GM21786 (cell line): Measurements from ENCODE around the gene PVR.
"Not testable (repeated sequence)": the region's sequence is repeated elsewhere in the genome, so short reads cannot be mapped to it uniquely, and the experiment has no call there.

Experiments used
- ATAC-seq: cut with Tn5 transposase; IDR thresholded peaks from one replicate; pipeline ENCODE4 v1.9.1; 2021; ENCODE audit not compliant: unreplicated experiment

The PVR gene, protein sequence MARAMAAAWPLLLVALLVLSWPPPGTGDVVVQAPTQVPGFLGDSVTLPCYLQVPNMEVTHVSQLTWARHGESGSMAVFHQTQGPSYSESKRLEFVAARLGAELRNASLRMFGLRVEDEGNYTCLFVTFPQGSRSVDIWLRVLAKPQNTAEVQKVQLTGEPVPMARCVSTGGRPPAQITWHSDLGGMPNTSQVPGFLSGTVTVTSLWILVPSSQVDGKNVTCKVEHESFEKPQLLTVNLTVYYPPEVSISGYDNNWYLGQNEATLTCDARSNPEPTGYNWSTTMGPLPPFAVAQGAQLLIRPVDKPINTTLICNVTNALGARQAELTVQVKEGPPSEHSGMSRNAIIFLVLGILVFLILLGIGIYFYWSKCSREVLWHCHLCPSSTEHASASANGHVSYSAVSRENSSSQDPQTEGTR

GRCh38 chr19:44643605-44644401, at the start of gene PVR:
Gene PVR, plus strand, starts transcription at chr19:44643910. Its CDS starts 187 bp downstream, at chr19:44644097.
- ATAC-seq: no peak

GRCh38 chr19:44596428-44597130, 47.1 kb upstream of the PVR start:
- ATAC-seq: no peak

GRCh38 chr19:44597131-44597491, 46.6 kb upstream of the PVR start:
- ATAC-seq: no peak

DNA sequence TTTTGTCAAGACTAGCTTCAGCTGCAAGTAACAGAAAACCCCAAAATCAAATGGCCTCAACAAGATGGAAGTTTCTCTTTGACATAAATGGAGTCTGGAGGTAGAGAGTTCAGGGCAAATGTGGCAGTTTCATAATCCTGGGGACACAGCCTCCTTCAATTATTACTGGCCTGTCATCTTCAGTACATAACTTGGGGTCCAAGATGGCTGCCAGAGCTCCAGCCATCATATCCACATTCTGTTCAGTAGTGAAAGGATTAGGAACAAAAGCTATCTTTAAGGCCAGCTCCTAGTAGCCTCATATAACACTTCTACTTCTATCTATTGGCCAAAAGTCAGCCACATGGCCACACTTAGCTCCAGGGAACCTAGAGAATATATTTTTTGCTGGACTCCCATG, 45.4 kb upstream of the PVR start:
- ATAC-seq: no peak

DNA sequence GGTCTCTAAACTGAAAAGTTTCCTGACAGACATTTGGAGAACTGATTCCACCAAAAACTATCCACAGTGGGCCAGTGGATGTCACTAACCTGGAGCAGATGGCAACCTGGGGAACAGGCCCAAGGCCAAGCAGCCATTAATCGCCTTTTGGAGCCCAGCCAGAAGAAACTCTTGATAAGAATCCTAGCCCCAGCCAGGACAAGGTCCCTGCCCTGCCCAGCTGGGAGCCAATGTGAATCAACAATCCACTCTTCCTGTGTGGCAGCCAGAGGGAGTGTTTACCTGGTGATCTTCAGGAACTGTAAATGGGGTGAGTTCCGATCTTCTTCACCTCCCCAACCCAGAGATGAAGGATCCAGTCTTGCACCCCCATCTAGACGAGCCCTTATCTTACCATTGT, 44.8 kb upstream of the PVR start:
- ATAC-seq: no peak

GRCh38 chr19:44600466-44600865, 43.2 kb upstream of the PVR start:
- ATAC-seq: no peak

GRCh38 chr19:44602081-44602480, 41.6 kb upstream of the PVR start:
- ATAC-seq: no peak

DNA sequence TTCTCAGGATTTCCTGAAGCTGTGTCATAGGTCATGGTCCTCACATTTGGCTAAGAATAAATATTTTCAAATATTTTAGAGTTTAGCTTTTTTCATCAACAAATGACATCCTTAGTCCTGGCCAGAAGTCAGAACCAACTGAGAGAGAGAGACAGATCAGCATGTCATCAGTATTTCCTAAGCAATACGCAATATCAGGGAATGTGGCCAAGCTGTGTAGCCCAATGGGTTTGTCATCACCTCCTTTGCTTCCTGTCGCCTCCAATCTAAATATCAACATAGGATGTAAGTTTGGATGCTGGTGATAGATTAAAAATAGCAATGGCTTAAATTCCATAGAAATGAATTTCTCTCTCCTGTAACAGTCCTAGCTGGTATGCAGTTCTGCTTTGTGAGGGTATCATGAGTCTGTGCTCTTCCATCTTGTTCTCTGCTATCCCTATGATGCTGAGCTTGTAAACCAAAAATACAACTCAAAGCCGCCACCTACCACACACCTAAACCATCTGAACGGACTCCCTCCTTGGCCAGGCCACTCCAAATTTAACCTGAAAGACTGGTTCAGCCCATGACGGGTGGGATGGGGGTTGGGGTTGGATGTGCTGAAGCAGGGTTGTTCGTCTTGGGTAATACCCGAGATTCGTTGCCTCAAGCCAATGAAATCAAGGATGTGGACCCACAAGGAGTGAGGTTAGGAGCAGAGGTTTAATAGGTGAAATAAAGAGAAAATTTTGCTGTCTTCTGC, 40.3 kb upstream of the PVR start:
- ATAC-seq: no peak

GRCh38 chr19:44604241-44604640, 39.5 kb upstream of the PVR start:
- no peak for ATAC-seq

DNA sequence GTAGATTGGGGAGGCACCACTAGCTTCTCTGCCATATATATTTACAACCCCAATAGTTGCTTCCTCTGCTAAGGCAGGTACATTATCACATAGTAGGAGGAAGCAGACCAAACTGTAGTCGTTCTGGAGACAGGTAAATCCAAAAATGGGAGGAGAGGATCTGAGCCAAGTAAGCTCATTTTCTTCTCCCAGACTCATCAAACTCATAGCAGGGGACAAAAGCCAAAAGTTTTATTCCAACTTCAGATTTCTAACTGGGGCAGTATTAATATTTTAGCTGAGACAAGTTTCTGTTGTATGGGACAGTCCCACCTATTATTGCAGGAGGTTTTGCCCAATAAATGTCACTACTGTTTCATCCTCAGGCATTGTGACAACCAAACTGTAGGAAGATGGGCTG, 38.2 kb upstream of the PVR start:
- ATAC-seq: no peak

GRCh38 chr19:44607049-44607448, 36.7 kb upstream of the PVR start:
- ATAC-seq: no peak

- ATAC-seq: no peak
Observed at GRCh38 chr19:44607917-44608316, 35.8 kb upstream of the PVR start.

- no peak for ATAC-seq
Observed at GRCh38 chr19:44608391-44608821, 35.3 kb upstream of the PVR start.

GRCh38 chr19:44609219-44609618, 34.5 kb upstream of the PVR start:
- no peak for ATAC-seq

DNA sequence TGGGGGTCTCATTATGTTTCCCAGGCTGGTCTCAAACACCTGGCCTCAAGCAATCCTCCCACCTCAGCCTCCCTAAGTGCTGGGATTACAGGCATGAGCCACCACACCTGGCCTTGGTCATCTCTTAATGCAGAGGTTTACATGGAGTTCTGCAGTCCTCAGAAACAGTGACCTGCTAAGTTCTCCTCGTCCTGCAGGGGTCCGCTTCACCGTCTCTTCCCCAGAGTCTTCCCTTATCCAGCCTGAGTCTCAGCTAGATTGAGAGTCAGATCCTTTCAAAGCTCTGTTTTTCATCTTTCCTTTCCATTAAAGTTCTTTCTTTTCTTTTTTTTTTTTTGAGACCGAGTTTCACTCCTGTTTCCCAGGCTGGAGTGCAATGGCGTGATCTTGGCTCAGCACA, 33.2 kb upstream of the PVR start:
- ATAC-seq: not testable (repeated sequence)

- ATAC-seq: no peak
Observed at GRCh38 chr19:44611812-44612295, 31.9 kb upstream of the PVR start.

DNA sequence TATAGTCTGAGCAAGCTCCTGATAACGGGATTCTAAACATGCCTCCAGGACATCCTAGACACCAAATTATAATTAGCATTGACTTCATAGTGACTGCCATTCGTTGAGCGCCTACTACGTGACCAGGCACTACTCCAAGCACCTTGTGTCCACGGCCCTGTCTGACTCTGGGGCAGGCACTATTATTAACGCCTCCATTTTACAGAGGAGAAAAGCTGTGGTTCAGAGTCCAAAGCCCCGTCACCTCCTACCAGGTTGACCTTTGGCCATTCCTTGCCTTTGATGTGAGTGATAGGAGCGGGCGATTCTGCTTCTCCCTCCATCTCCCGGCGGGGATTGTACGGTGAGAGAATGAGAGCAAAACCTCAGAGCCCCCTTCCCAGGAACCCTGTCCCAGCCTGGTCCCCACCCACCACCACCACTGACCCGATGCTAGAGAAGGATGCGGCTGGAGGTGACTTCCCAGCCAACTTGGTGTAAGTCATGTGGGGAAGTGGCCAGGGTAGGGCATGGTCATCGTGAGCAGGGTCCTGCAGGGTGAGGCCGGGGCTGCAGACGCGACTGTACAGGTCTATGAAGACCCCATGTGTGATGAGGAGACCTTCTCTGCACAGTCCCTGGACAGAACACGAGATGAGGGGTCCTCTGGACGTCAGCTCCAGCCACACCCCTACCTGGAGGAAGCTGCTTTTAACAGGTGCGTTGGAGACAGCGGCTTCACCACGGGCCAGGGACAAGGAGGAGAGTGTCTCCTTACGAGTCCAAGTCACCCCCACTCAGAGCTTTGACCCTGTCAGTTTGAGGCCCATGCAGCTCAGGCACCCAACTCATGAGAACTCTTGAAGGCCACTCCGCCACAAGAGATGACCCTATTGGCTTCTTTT, 30.2 kb upstream of the PVR start, which contains the start of gene IGSF23:
IGSF23 (plus strand) TSS at position 269 of the 884 bp plus-strand sequence; CDS start at position 352, 83 bp downstream.
- ATAC-seq: no peak

- ATAC-seq: no peak
Observed at GRCh38 chr19:44614313-44614712, 29.4 kb upstream of the PVR start.

DNA sequence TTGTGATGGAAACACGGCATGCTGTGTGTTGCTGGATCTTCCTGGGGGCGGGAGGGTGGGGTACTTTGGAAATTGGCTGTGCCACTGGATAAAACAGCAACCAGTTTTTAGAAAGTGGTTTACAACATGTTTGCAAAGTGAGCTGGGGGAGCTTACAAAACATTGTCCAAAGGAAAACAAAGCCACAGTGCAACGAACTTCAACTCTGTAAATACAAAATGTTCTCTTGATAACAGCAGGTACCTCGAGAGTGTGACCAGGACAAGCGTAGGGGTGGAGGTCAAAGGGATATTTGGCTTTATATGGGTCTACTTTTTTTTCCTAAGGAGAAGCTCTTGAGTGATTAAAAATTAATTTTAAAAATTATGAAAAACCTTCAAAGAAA, 27.9 kb upstream of the PVR start:
- ATAC-seq: no peak
